Heart right ventricle (tissue), 16 donors: ENCODE results near the gene RNF41. TPM values are rescaled to one million over a fixed set of nuclear protein-coding genes. Genes with fewer than 3 reads are reported as not detected.

ENCODE experiments used
- ATAC-seq, 8 donors: fragments of 200-7000 bp; cut with Tn5 transposase; one replicate each; pipeline ENCODE4 v1.9.1; 2020; ENCODE audit warnings: mild to moderate bottlenecking in 8 of 8, moderate library complexity in 8 of 8, moderate number of reproducible peaks in 1 of 8
- DNase-seq, 2 donors: peaks; one replicate each; pipeline ENCODE4 v3.0.0-alpha.2; 2020
- H3K27ac ChIP-seq, 10 donors: fragments of 200-600 bp; sonication (generic) in 2 of 10; one replicate each; pipeline versions ENCODE4 v1.5.0 to v1.8.0; 2020 to 2022; ENCODE audit warnings: mild to moderate bottlenecking in 3 of 10
- H3K27me3 ChIP-seq, 7 donors: fragments of 200-600 bp; one replicate each; pipeline ENCODE4 v1.8.0; 2021 to 2022; ENCODE audit warnings: mild to moderate bottlenecking in 2 of 7
- H3K36me3 ChIP-seq, 9 donors: fragments of 200-600 bp; sonication (generic) in 1 of 9; one replicate each; pipeline versions ENCODE4 v1.5.0 to v1.8.0; 2020 to 2022; ENCODE audit warnings: mild to moderate bottlenecking in 2 of 9
- H3K4me1 ChIP-seq, 9 donors: fragments of 200-600 bp; sonication (generic) in 1 of 9; one replicate each; pipeline versions ENCODE4 v1.5.0 to v1.8.0; 2020 to 2022; ENCODE audit warnings: mild to moderate bottlenecking in 4 of 9
- H3K4me3 ChIP-seq, 10 donors: fragments of 200-600 bp; sonication (generic) in 2 of 10; one replicate each; pipeline versions ENCODE4 v1.5.0 to v1.8.0; 2020 to 2022; ENCODE audit warnings: mild to moderate bottlenecking in 7 of 10, moderate library complexity in 2 of 10
- H3K9me3 ChIP-seq, 11 donors: fragments of 200-600 bp in 10 of 11; sonication (generic) in 2 of 11; one replicate each; pipeline versions ENCODE4 v1.5.0 to v1.8.0; 2013 to 2022; ENCODE audit warnings: mild to moderate bottlenecking in 2 of 11, control low read depth in 1 of 11, moderate library complexity in 1 of 11
- CTCF ChIP-seq, 9 donors: fragments of 200-600 bp; sonication (generic) in 2 of 9; IDR thresholded peaks; one replicate each; pipeline versions ENCODE4 v1.5.0 to v1.8.0; 2021 to 2022; ENCODE audit warnings: antibody characterized with exemption in 9 of 9, mild to moderate bottlenecking in 5 of 9, moderate library complexity in 1 of 9
- WGBS, 2 donors: extraction: QIAGEN DNeasy Blood & Tissue Kit; methylation state at CpG; one replicate each; pipeline ENCODE4 v1.1.7; 2013; ENCODE audit warnings: inconsistent platforms in 1 of 2; 5-methylcytosine and 5-hydroxymethylcytosine counted together
- intact Hi-C, 10 donors: fragments of 100-400 bp; cut with DNase I; formaldehyde crosslinking; loops; one replicate each; pipeline versions ENCODE4 v1.11.1 to v1.14.2; 2022
- polyA plus RNA-seq, 2 donors: library from polyadenylated mRNA; stranded (reverse); fragments of 200-250 nt; gene quantifications; one replicate each; pipeline ENCODE4 v1.2.3, GENCODE V29; 2013
- total RNA-seq, 10 donors: library from RNA; stranded (reverse); fragmentation: NEBNext Ultra II Directional in 3 of 10; extraction: Animal tissue kit (Norgen Biotek cat#: 25700) in 3 of 10; gene quantifications; one replicate each; pipeline versions ENCODE4 v1.2.1 to v1.2.4, GENCODE V29; 2021 to 2023
- donor health status: Arrhythmogenic right ventricular cardiomyopathy.
- donor health status: ischemic (EF 13 %, LVEDD 7.1; RV severe dilation, severe dysfunction).
- donor health status: healthy with polysubstance abuse.
- donor health status: DM: no; HTN: yes; CAD: no.
- donor health status: DM: no; HTN: no; CAD: no.
- donor health status: ischemic (EF 25% LVEDD 6.9; RV normal size, moderate dysfunction).
- donor health status: ischemic (EF 25% LVEDD 5.7; RV mildly dilated, moderate dysfunction).
- donor health status: healthy.
- donor health status: DM: yes; HTN: yes; CAD: no.
- donor health status: Ischemic cardiomyopathy.
- donor health status: ischemic (EF 35%, LVEDD 5.7; RV mildly dilated, moderate dysfunction).
- donor health status: nonischemic (EF 11% LVEDD 7.7; RV severe dilation, severe dysfunction).
- donor health status: DM: yes; HTN: yes; CAD: no.
- donor health status: PGD.
- donor health status: ischemic (EF 29% LVEDD 5.4; RV normal size, mild dysfunction).
- donor health status: nonischemic (EF 23%, LVEDD 6.1; RV moderate dilation, normal function).

The RNF41 gene
- total and polyA plus RNA-seq, 12 donors: 7.0 to 66.3 (median 46.2) TPM

GRCh38 chr12:56224954-56225353 is 3.2 kb upstream of the RNF41 start:
- TF ChIP-seq CTCF (IDR thresholded peaks at IDR 0.05): no peak
- ATAC-seq (no peak), DNase-seq (no peak)
- Histone ChIP-seq H3K36me3 (peaks cover 0 to 40% (median 0%) of the 10 kb centered on the region in 9 donors), H3K27ac (peak overlapping the region in 7 of 10 donors; percentile 81 to 99 (median 93)), H3K27me3 (no peaks in the 10 kb centered on the region), H3K9me3 (no peaks in the 10 kb centered on the region), H3K4me1 (peaks cover 4 to 42% (median 34%) of the 10 kb centered on the region in 9 donors), H3K4me3 (peak overlapping the region in 9 of 10 donors; percentile 58 to 78 (median 71))
- WGBS, 2 donors: 71 to 77% methylated on average over 11 of the region's 11 CpGs
- intact Hi-C loops: loop anchor here in 6 of 10 donors (1.0 to 5.0 kb wide), 7 partner anchors 32 to 108 kb away; partner anchors contain the start of genes ZC3H10 (in 4 of the 6), ANKRD52 (in 2 of the 6), RPL41 (in 1 of the 6) and SMARCC2 (in 1 of the 6)

- peaks cover 4 to 49% (median 39%) of the 10 kb centered on the region in 9 donors for H3K4me1 ChIP-seq
- DNase-seq: peak; percentile 98
- H3K27me3 ChIP-seq: no peaks in the 10 kb centered on the region
- peak; percentile 83 to 92 (median 89) for ATAC-seq
- TF ChIP-seq CTCF (IDR thresholded peaks at IDR 0.05): peak; percentile 76 to 98 (median 89)
- H3K9me3 ChIP-seq: no peaks in the 10 kb centered on the region
- H3K36me3 ChIP-seq: peaks cover 0 to 35% (median 0%) of the 10 kb centered on the region in 9 donors
- intact Hi-C loops: loop anchor here in 6 of 10 donors (1.0 to 5.0 kb wide), 7 partner anchors 31 to 107 kb away; partner anchors contain the start of genes ZC3H10 (in 4 of the 6), ANKRD52 (in 2 of the 6), RPL41 (in 1 of the 6) and SMARCC2 (in 1 of the 6)
- peak within 1 kb of the TSS; percentile 50 to 78 (median 70) for H3K4me3 ChIP-seq
- WGBS, 2 donors: 1% methylated on average over 41 of the region's 41 CpGs
- peak within 1 kb of the TSS; percentile 51 to 99 (median 88) for H3K27ac ChIP-seq
Observed at GRCh38 chr12:56224102-56224701, 2.5 kb upstream of the RNF41 start, which contains the start of gene NABP2. Gene NABP2 (plus strand): TSS chr12:56224342. CDS start chr12:56224857, 515 bp downstream.

- Histone ChIP-seq H3K27me3 (no peaks in the 10 kb centered on the region), H3K27ac (peak overlapping the region in 9 of 10 donors; percentile 33 to 99 (median 85)), H3K36me3 (peaks cover 0 to 29% (median 0%) of the 10 kb centered on the region in 9 donors), H3K4me1 (peaks cover 4 to 53% (median 39%) of the 10 kb centered on the region in 9 donors), H3K4me3 (peak overlapping the region in 8 of 10 donors; percentile 12 to 78 (median 72)), H3K9me3 (no peaks in the 10 kb centered on the region)
- WGBS, 2 donors: 26 to 29% methylated on average over 15 of the region's 15 CpGs
- ATAC-seq (no peak), DNase-seq (no peak)
- no peak for TF ChIP-seq CTCF (IDR thresholded peaks at IDR 0.05)
- intact Hi-C loops: loop anchor here in 6 of 10 donors (1.0 to 5.0 kb wide), 7 partner anchors 30 to 106 kb away; partner anchors contain the start of genes ZC3H10 (in 5 of the 6), ANKRD52 (in 2 of the 6), RPL41 (in 1 of the 6) and SMARCC2 (in 1 of the 6)
Observed at GRCh38 chr12:56223571-56224101, 1.9 kb upstream of the RNF41 start.

GRCh38 chr12:56222531-56222895 is 791 bp upstream of the RNF41 start:
- no peak for TF ChIP-seq CTCF (IDR thresholded peaks at IDR 0.05)
- ATAC-seq: no peak
- Histone ChIP-seq H3K27me3 (no peaks in the 10 kb centered on the region), H3K36me3 (peaks cover 0 to 20% (median 0%) of the 10 kb centered on the region in 9 donors), H3K4me3 (peak overlapping the region; percentile 39 to 89 (median 77)), H3K4me1 (peaks cover 4 to 53% (median 39%) of the 10 kb centered on the region in 9 donors), H3K9me3 (no peaks in the 10 kb centered on the region), H3K27ac (peak overlapping the region; percentile 81 to 99 (median 95))
- intact Hi-C loops: loop anchor here in 5 of 10 donors (2.0 to 5.0 kb wide), 4 partner anchors 35 to 105 kb away; partner anchors contain the start of genes ANKRD52 (in 2 of the 5), ZC3H10 (in 2 of the 5), RPL41 (in 1 of the 5) and SMARCC2 (in 1 of the 5)
- DNase-seq: no peak
- 7 to 11% methylated on average over 4 of the region's 4 CpGs for WGBS, 2 donors
